Peyer's patch (tissue), 4 donors: ENCODE measurements around the gene FOXQ1.

Experiments
- CTCF ChIP-seq, 6 experiments: fragments of 450-650 bp in 4 of 6; fragments of 200-600 bp in 2 of 6; sonication (generic) in 1 of 6; IDR thresholded peaks; one replicate each; pipeline ENCODE4 v1.5.1; 2017 to 2019; ENCODE audit warnings: antibody characterized with exemption in 6 of 6, mild to moderate bottlenecking in 3 of 6, moderate library complexity in 1 of 6
- POLR2A ChIP-seq, 2 donors: fragments of 450-650 bp; IDR thresholded peaks; one replicate each; pipeline ENCODE4 v1.5.1; 2017; ENCODE audit warnings: antibody characterized with exemption in 2 of 2, mild to moderate bottlenecking in 2 of 2, moderate library complexity in 2 of 2

DNA sequence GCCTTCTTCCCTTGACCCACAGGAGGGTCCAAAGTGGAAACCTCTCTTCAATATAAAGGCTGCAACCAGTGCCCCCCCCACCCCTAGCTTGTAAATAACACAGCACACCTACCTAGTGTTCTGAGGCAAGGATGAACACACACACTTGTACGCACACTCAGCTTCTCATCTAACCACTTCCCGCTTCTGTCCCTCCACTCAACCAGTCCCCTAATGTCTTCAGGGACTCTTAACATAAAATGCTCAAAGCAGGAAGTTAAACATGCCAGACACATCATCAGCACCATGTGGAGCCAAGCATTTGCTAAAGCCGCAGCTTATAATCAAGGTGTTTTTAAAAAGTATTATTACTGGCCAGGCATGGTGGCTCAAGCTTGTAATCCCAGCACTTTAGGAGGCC, 35.3 kb downstream of the FOXQ1 start:
- no peak for TF ChIP-seq CTCF (IDR thresholded peaks at IDR 0.05)
- TF ChIP-seq POLR2A (IDR thresholded peaks at IDR 0.05): no peak
